Stimulated activated CD4-positive, alpha-beta T cell treated with anti-CD3 and anti-CD28 coated beads, Interleukin-1b, Interleukin-23, amount 100 ng/mL, for 4 hours (primary cell): ENCODE data around the gene TMEM80.

Source experiments
- DNase-seq, 2 donors: peaks; one replicate each; pipeline ENCODE4 v3.0.0-alpha.2; 2020; ENCODE audit warnings: low read depth in 2 of 2

The TMEM80 gene

DNA sequence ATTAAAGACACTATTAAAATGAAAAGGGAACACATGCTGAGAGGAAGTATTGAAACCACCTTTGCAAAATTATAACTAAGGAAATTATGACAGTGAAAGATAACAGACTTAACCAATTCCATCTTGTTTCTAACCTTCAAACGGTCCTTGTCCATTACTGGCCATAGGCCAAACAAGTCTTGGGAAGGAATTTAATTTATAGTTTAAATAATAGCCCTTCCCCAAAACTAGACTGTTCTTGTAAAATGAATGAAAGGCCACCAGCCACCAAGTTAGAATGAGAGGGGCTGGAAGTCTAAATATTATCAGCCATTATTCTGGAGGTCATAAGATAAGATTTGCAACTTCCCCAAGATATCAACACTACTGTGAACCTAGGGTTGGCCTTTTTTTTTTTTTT lies 49.8 kb downstream of the TMEM80 start:
- no peak for DNase-seq

DNA sequence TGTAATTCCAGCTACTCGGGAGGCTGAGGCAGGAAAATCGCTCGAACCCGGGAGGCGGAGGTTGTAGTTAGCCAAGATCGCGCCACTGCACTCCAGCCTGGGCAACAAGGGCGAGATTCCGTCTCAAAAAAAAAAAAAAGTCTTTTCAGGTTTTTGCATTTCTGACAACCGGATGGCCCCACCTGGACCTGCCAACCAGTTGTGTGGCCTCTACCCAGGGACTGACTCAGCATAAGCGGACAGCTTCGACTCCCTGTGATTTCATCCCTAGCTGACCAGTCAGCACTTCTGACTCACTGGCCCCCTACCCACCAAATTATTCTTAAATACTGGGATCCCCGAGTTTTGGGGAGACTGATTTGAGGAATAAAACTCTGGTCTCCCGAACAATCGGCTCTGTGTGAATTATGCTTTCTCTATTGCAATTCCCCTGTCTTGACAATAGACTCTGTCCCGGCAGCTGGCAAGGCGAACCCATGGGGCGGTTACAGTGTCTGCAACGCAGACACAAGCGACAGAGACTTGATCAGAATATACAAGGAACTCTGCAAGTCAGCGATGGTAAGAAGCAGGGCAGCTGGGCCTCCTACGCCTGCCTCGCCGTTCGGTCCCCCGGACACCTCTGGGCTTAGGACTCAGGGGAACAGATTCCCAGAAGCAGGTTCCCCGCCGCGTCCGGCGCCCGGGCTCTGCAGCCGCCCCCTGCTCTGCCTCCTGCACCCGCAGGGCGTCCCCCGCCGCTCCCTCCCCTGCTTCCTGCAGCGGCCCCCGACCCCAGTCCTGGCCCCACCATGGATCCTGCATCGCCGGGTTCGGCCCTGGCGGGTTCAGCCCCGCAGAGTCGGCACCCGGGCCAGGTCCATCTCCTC lies 50.9 kb downstream of the TMEM80 start:
- DNase-seq = no peak

DNA sequence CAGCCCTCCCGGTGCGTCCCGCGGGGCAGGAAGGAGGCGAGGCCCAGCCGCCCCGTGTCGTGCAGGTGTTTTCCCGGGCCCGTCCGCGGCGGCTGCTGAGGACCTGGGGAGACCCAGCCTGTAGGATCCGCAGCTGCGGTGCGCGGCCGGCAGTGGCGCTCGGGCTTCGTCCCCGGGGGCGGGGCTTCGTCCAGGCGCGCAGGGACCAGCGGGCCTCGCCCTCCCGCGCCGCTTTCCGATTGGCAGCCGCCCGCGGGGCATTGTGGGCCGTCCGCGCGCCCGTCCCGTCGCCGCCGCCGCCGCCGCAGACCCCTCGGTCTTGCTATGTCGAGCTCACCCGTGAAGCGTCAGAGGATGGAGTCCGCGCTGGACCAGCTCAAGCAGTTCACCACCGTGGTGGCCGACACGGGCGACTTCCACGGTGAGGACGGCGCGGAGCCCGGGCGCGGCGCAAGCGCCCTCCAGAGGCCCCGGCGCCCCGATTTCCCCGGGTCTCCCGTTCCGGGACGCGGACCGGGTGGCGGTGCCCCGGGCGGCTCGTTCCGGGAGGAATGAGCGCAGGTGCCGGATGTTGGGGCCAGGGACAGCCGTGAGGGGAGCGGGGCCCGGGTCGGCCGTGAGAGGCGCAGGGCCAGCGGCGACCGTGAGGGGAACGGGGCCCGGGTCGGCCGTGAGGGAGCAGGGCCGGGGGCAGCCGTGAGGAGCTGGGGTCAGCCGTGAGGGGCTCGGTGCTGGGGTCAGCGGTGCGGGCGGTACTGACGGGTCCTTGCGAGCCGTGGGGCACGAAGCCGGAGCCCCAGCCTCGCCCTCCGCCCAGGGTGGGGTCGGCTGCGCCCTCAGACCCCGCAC lies 51.8 kb downstream of the TMEM80 start, which contains the start of gene TALDO1:
TSS of gene TALDO1 (plus strand) at position 307 of the 849 bp plus-strand sequence. CDS start at position 325, 18 bp downstream.
- DNase-seq = peak; percentile 60 to 88

DNA sequence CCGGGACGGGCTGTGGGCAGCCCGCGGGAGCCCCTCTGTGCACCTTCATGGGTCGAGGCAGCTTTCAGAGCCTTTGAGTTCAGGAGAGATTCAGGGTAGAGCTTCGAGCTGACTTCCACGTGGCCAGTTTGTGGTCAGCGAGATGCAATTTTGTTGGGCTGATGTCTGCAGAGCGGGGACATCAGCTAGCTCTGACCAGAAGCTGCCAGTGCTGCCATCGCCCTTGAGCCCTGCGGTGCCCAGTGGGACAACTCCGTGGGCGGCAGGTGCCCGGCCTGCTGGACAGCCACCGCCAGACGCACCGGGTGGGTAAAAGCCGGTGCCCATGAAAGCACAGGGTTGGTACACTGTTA lies 52.4 kb downstream of the TMEM80 start:
- DNase-seq = no peak

DNA sequence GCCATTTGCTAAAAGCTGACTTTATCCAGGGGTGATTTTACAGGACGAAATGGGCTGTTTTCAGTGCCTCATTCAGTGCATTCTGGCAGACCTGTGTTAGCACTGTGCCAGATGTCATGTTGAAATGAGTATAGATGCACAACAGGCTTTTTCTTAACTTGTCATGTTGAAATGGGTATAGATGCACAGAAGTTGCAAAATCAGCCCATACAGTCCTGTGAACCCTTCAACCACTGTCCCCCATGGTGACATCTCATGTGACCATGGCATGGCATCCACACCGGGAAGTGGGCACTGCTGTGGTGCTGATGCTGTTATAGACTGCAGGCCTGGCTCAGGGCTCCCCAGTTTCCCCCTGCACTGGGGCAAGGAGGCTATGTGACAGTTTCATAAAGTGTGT lies 54.1 kb downstream of the TMEM80 start:
- no peak for DNase-seq
